Measurements from ENCODE around the gene SCNM1.

The SCNM1 gene, protein sequence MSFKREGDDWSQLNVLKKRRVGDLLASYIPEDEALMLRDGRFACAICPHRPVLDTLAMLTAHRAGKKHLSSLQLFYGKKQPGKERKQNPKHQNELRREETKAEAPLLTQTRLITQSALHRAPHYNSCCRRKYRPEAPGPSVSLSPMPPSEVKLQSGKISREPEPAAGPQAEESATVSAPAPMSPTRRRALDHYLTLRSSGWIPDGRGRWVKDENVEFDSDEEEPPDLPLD

GRCh38 chr1:151165738-151166504 is at the start of gene SCNM1, which contains the start of gene LYSMD1:
Gene SCNM1, plus strand, starts transcription at chr1:151166144. Its CDS starts 9 bp downstream, at chr1:151166153.
Gene LYSMD1, minus strand, starts transcription at chr1:151165902. Its CDS starts 644 bp downstream, at chr1:151165258.
- no peak for TF ChIP-seq CTCF (IDR thresholded peaks at IDR 0.05; ENCODE audit: low read depth, low read length)
- peak within 1 kb of the TSS; percentile 99 for H3K4me3 ChIP-seq (ENCODE audit: low read depth, low read length)

DNA sequence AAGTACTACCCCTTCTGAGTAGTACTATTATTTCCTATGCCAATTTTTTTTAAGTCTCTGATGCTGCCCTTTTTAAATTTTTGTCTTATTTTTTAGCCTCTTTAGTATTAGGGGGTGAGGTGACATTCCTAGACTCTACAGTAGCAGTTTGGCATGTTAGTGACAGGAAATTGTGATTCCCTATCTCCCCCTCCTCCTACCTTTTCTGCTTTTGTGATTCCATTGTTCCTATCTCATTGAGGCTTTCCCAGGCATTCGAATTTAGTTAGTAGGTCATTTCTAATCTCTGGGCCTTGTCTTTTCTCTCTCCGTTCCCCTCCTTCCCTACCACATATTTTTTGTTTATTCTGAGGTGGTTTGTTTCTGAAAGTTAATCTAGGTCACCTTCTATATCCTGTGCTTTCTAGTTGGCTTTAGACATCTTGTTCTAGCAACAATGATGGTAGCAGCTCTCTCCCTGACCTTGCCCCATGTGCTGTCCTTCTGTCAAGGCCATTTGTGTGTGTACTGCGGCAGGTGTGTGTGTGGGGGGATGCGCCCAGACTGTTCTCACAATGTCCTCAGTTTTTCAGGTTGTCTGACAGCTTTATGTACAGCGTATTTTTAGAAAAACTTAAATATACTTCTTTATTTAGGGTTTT is 41.1 kb upstream of the SCNM1 start:
- TF ChIP-seq CTCF (IDR thresholded peaks at IDR 0.05; ENCODE audit: low read depth, low read length): no peak
- no peak overlapping the region for H3K4me3 ChIP-seq (ENCODE audit: low read depth, low read length)

DNA sequence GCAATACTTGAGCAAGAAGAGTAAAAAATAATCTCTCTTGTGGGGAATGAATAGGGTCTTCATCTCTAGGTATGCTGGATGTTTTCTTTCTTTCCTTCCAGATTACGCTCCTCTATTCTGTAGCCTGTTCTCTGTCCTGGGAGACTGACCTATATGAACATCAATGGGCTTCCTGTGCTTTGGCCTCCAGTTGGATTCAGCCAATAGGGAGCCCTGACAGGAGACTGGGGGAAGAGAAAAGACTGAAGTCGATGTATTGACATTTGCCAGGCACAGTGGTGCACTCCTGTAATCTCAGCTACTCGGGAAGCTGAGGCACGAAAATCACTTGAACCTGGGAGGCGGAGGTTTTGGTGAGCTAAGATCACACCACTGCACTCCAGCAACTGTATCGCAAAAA is 37.1 kb upstream of the SCNM1 start:
- no peak for TF ChIP-seq CTCF (IDR thresholded peaks at IDR 0.05; ENCODE audit: low read depth, low read length)
- H3K4me3 ChIP-seq (ENCODE audit: low read depth, low read length): no peak overlapping the region

- TF ChIP-seq CTCF (IDR thresholded peaks at IDR 0.05; ENCODE audit: low read depth, low read length): no peak
- no peak overlapping the region for H3K4me3 ChIP-seq (ENCODE audit: low read depth, low read length)
Measured at GRCh38 chr1:151130987-151131586, 34.9 kb upstream of the SCNM1 start.

DNA sequence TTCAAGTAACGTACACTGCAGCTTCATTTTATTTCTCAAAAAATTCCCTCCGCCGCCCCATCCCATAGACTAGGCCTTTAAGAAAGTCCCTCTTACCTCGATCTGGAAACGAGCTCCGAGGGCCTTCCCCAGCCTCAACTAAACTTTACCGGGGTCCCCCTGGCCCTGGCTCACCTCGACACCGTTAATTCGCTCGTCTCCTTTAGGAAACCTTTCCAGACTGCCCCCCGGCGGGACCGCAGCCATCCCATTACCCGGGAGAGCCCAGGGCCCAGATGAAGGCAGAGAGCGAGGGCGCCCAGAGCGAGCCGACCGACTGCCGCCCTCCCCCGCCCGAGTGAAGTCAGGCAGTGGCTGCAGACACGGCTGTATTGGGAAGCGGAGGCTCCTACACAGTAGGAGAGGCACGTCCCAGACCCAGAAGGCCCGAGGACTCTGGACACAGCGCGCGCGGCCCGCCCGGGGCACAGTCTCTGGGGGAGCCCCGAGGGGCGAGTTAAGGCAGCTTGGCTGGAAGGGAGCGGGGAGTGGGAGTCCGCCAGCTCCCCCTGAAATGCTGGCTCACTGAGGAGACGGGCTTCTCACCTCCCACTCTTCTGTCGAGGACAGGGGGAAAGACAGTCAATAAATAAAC is 34.1 kb upstream of the SCNM1 start:
- TF ChIP-seq CTCF (IDR thresholded peaks at IDR 0.05; ENCODE audit: low read depth, low read length): no peak

GRCh38 chr1:151132335-151133017 is 33.5 kb upstream of the SCNM1 start:
- no peak overlapping the region for H3K4me3 ChIP-seq (ENCODE audit: low read depth, low read length)

More for the DNA sequence above, 34.1 kb upstream of the SCNM1 start:
- no peak overlapping the region for H3K4me3 ChIP-seq (ENCODE audit: low read depth, low read length)

More at GRCh38 chr1:151132335-151133017, 33.5 kb upstream of the SCNM1 start:
- TF ChIP-seq CTCF (IDR thresholded peaks at IDR 0.05; ENCODE audit: low read depth, low read length): no peak

Data from WI38 (cell line).